ENCODE data around the gene TLCD3B.

TLCD3B gene

DNA sequence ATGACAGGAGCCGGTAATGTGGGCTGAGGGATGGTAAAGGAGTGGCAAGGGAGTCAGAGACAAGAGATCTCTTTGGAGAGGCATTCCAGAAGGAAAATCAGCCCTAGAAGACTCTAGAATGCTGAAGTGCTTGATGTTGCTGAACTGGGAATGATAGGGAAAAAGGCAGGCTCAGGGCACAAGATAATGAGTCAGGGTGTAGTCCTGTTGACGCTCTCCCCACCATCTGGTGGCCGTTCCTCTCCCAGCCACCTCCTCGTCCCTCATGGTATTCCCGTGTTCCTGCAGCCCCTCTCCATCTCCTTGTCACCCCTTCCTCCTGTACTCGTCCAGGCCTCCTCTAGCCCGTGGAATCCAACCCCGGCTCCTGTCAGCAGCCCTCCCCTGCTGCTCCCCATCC lies 23.4 kb upstream of the TLCD3B start:
- in situ Hi-C loops (cut with HindIII; ENCODE audit: low pct_ligation_motif_present, low sequenced_read_pairs), result no loop called here
- TF ChIP-seq, protein P1, sequence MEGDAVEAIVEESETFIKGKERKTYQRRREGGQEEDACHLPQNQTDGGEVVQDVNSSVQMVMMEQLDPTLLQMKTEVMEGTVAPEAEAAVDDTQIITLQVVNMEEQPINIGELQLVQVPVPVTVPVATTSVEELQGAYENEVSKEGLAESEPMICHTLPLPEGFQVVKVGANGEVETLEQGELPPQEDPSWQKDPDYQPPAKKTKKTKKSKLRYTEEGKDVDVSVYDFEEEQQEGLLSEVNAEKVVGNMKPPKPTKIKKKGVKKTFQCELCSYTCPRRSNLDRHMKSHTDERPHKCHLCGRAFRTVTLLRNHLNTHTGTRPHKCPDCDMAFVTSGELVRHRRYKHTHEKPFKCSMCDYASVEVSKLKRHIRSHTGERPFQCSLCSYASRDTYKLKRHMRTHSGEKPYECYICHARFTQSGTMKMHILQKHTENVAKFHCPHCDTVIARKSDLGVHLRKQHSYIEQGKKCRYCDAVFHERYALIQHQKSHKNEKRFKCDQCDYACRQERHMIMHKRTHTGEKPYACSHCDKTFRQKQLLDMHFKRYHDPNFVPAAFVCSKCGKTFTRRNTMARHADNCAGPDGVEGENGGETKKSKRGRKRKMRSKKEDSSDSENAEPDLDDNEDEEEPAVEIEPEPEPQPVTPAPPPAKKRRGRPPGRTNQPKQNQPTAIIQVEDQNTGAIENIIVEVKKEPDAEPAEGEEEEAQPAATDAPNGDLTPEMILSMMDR (IDR thresholded peaks at IDR 0.05; ENCODE audit: low read depth, low read length, missing control alignments), result no peak
- Histone ChIP-seq H3K36me3 (replicated peaks) (peaks cover under 1% of the 10 kb centered on the region), H3K27me3 (replicated peaks) (no peaks in the 10 kb centered on the region), H3K4me3 (ENCODE audit: low read depth, low read length) (peak overlapping the region; percentile 3), H3K27ac (no peak overlapping the region)
- DNase-seq, result no peak

DNA sequence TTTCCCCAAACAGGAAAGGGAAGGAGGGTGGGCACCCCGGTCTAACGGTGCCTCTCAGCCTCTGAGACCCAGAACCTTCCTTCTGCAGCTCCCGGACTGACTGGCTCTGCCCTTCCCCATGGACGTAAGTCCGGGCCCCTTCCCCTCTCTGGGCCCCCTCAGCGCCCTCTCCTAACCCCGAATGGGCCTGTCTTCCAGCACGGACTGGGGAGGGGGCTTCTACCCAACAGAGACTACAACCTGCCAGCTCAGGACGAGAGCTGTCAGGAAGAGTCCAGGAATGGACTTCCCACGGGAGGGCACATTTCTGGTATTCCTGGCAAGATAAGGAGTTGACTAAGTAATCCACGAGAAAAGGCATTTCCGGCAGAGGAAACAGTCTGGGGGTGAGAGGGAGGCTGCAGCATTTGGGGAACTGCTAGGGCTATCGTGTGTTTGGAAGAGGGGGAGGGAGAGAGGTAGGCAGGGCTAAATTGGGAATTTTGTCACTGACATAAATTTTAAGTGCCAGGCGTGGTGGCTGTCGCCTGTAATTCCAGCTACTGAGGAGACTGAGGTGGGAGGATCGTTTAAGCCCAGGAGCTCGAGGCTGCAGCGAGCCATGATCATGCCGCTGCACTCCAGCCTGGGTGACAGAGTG lies 22.4 kb upstream of the TLCD3B start:
- TF ChIP-seq, protein P1 (IDR thresholded peaks at IDR 0.05; ENCODE audit: low read depth, low read length, missing control alignments), result no peak
- in situ Hi-C loops (cut with HindIII; ENCODE audit: low pct_ligation_motif_present, low sequenced_read_pairs), result no loop called here
- peak overlapping the region; percentile 79 for H3K4me3 ChIP-seq (ENCODE audit: low read depth, low read length)

DNA sequence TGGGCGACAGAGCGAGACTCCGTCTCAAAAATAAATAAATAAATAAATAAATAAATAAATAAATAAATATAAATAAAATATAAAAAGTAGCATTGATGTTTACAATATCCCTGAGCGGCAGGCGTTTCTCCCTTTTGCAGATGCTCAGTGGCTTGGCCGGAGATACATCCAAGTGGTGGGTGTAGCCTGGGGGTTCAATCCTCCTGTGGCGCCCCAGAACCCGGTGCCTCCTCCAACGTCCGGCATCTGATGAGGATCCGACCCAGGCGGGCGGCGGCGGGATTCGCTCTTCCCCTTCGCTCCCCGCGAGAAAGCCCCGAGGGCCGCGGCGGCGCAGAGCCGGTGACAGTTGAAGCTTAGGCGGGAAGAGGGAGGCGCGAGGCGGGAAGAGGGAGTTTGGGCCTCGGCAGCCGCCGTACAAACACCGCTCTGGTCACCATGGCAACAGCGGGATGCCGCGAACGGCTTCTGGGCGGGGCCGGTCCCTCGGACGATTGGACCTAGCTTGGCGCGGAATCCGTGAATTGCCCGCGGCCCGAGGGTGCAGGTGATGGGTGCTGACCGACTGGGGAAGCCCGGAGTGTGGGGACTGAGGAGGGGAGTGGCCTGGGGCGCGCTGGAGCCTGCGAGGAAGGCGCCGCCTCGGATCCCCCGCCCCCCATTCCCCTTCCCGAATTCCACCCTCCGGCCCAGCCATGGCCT lies 21.8 kb upstream of the TLCD3B start:
- Histone ChIP-seq H3K27ac (peak overlapping the region; percentile 59), H3K27me3 (replicated peaks) (no peaks in the 10 kb centered on the region), H3K4me3 (ENCODE audit: low read depth, low read length) (peak overlapping the region; percentile 79), H3K36me3 (replicated peaks) (no peaks in the 10 kb centered on the region)
- in situ Hi-C loops (cut with HindIII; ENCODE audit: low pct_ligation_motif_present, low sequenced_read_pairs), result no loop called here
- DNase-seq, result peak; percentile 91
- TF ChIP-seq, protein P1 (IDR thresholded peaks at IDR 0.05; ENCODE audit: low read depth, low read length, missing control alignments), result no peak

More for the DNA sequence above, 22.4 kb upstream of the TLCD3B start:
- no peaks in the 10 kb centered on the region for H3K36me3 ChIP-seq (replicated peaks)
- peak; percentile 43 for DNase-seq
- H3K27me3 ChIP-seq (replicated peaks), result no peaks in the 10 kb centered on the region
- H3K27ac ChIP-seq, result peak overlapping the region; percentile 59

DNA sequence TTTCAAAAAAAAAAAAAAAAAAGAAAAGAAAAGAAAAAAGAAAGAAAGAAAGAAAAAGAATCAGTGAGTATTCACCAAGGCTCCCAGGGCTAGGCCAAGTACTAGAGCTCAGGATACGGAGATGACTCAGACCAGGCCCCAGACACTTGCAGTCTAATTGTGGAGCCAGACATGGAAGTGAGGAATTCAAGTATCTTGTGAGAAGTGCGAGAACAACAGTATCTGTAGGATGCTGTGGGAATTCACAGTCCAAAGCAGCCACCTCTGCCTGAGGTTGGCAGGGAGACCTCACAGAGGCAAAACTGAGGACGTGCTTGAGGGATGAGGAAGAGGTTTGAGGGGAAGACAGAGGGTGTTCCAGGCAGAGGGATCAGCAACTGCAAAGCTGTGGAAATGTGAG lies 20.4 kb upstream of the TLCD3B start:
- peak; percentile 82 for DNase-seq
- Histone ChIP-seq H3K27me3 (replicated peaks) (no peaks in the 10 kb centered on the region), H3K27ac (peak overlapping the region; percentile 76), H3K36me3 (replicated peaks) (no peaks in the 10 kb centered on the region), H3K4me3 (ENCODE audit: low read depth, low read length) (no peak overlapping the region)
- in situ Hi-C loops (cut with HindIII; ENCODE audit: low pct_ligation_motif_present, low sequenced_read_pairs), result no loop called here
- TF ChIP-seq, protein P1 (IDR thresholded peaks at IDR 0.05; ENCODE audit: low read depth, low read length, missing control alignments), result no peak

DNA sequence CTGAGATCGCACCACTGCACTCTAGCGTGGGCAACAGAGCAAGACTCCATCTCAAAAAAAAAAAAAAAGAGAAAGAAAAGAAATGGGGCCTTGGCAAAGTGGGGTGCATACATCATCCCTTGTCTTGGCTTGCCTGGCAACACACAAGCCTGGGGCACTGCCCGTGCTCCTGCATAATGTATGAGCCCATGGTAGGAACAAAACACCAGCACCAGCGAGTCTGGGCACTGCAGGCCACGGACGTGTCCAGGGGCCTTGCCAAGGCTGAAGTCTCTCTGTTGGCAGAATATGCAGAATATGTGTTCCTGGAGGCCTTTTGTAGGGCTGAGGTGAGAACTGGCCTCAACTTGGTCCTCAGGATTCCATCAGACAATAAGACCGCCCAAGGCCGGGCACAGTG lies 18.8 kb upstream of the TLCD3B start:
- Histone ChIP-seq H3K27ac (no peak overlapping the region), H3K36me3 (replicated peaks) (no peaks in the 10 kb centered on the region), H3K27me3 (replicated peaks) (no peaks in the 10 kb centered on the region), H3K4me3 (ENCODE audit: low read depth, low read length) (no peak overlapping the region)
- no peak for DNase-seq
- in situ Hi-C loops (cut with HindIII; ENCODE audit: low pct_ligation_motif_present, low sequenced_read_pairs), result no loop called here
- TF ChIP-seq, protein P1 (IDR thresholded peaks at IDR 0.05; ENCODE audit: low read depth, low read length, missing control alignments), result no peak
